AG08396 (cell line): Measurements from ENCODE around the gene UBE3C.
A peak's percentile ranks its signal among the peaks of the same experiment; 100 is the strongest.
"Not testable (repeated sequence)": the region's sequence is repeated elsewhere in the genome, so short reads cannot be mapped to it uniquely, and the experiment has no call there.

Experiments used
- DNase-seq: peaks from one replicate; pipeline ENCODE4 v3.0.0; 2012; ENCODE audit warnings: low spot score, mixed read lengths

The UBE3C gene

GRCh38 chr7:157138424-157139110, at the start of gene UBE3C:
Gene UBE3C, plus strand, starts transcription at chr7:157138926. Its CDS starts 347 bp downstream, at chr7:157139273.
- peak; percentile 98 for DNase-seq

GRCh38 chr7:157089100-157089610, 49.6 kb upstream of the UBE3C start:
- no peak for DNase-seq

- DNase-seq: peak; percentile 2
Observed at GRCh38 chr7:157090485-157091165, 48.1 kb upstream of the UBE3C start.

GRCh38 chr7:157096286-157097055, 42.3 kb upstream of the UBE3C start:
- DNase-seq: no peak

- no peak for DNase-seq
Observed at GRCh38 chr7:157097056-157097329, 41.7 kb upstream of the UBE3C start.

GRCh38 chr7:157097569-157097968, 41.2 kb upstream of the UBE3C start:
- no peak for DNase-seq

- DNase-seq: not testable (repeated sequence)
Observed at GRCh38 chr7:157100005-157100404, 38.7 kb upstream of the UBE3C start.

GRCh38 chr7:157103641-157104040, 35.1 kb upstream of the UBE3C start:
- not testable (repeated sequence) for DNase-seq

GRCh38 chr7:157111311-157111710, 27.4 kb upstream of the UBE3C start:
- DNase-seq: no peak

- no peak for DNase-seq
Observed at GRCh38 chr7:157112706-157113105, 26.0 kb upstream of the UBE3C start.

GRCh38 chr7:157113607-157114006, 25.1 kb upstream of the UBE3C start:
- no peak for DNase-seq

GRCh38 chr7:157116762-157117161, 22.0 kb upstream of the UBE3C start:
- DNase-seq: no peak

GRCh38 chr7:157117796-157118195, 20.9 kb upstream of the UBE3C start:
- DNase-seq: no peak

GRCh38 chr7:157120181-157120580, 18.5 kb upstream of the UBE3C start:
- DNase-seq: no peak

GRCh38 chr7:157121184-157121715, 17.5 kb upstream of the UBE3C start:
- no peak for DNase-seq

- DNase-seq: no peak
Observed at GRCh38 chr7:157122800-157123495, 15.8 kb upstream of the UBE3C start.

GRCh38 chr7:157124690-157125089, 14.0 kb upstream of the UBE3C start:
- DNase-seq: peak; percentile 61

GRCh38 chr7:157125376-157126223, 13.1 kb upstream of the UBE3C start:
- DNase-seq: no peak

GRCh38 chr7:157126921-157127320, 11.8 kb upstream of the UBE3C start:
- no peak for DNase-seq

- DNase-seq: no peak
Observed at GRCh38 chr7:157129200-157129599, 9.5 kb upstream of the UBE3C start.

GRCh38 chr7:157129907-157130460, 8.7 kb upstream of the UBE3C start:
- no peak for DNase-seq
